GM13976 (cell line): ENCODE data around the gene ATP11A.

Source experiments
- DNase-seq: peaks from one replicate; pipeline ENCODE4 v3.0.0; 2012; ENCODE audit warnings: low spot score
- CTCF ChIP-seq: IDR thresholded peaks from 2 replicates; pipeline ENCODE4 v1.5.1; 2012; ENCODE audit warnings: borderline replicate concordance, mild to moderate bottlenecking; ENCODE audit not compliant: insufficient read depth; ENCODE audit errors: extremely low read depth, missing control alignments, control extremely low read depth
- in situ Hi-C: fragments of 300-500 bp; cut with MboI; formaldehyde crosslinking; loops from one replicate; pipeline ENCODE4 v1.12.0; 2022; ENCODE audit warnings: low sequenced_read_pairs, mixed read lengths, inconsistent platforms; ENCODE audit not compliant: unreplicated experiment

ATP11A gene

GRCh38 chr13:112842343-112842856 is 152.6 kb downstream of the ATP11A start:
- TF ChIP-seq CTCF, result no peak
- peak; percentile 60 for DNase-seq
- in situ Hi-C loops, result no loop called here

- DNase-seq, result no peak
- in situ Hi-C loops, result no loop called here
- TF ChIP-seq CTCF, result no peak
Measured at GRCh38 chr13:112842931-112843391, 153.1 kb downstream of the ATP11A start.

- in situ Hi-C loops, result no loop called here
- no peak for DNase-seq
- TF ChIP-seq CTCF, result no peak
Measured at GRCh38 chr13:112843392-112844111, 153.7 kb downstream of the ATP11A start.

GRCh38 chr13:112844411-112844810 is 154.6 kb downstream of the ATP11A start:
- DNase-seq, result no peak
- no peak for TF ChIP-seq CTCF

GRCh38 chr13:112844879-112845278 is 155.0 kb downstream of the ATP11A start:
- no peak for TF ChIP-seq CTCF
- in situ Hi-C loops, result no loop called here
- DNase-seq, result no peak

More at GRCh38 chr13:112844411-112844810, 154.6 kb downstream of the ATP11A start:
- in situ Hi-C loops, result no loop called here

- DNase-seq, result no peak
- no peak for TF ChIP-seq CTCF
- in situ Hi-C loops, result no loop called here
Measured at GRCh38 chr13:112845511-112846144, 155.8 kb downstream of the ATP11A start.
